PC-9 (cell line): ENCODE results near the gene DMWD.

Experiments
- EZH2 ChIP-seq: fragments of 200-600 bp; sonication (generic); IDR thresholded peaks from 2 replicates; pipeline ENCODE4 v1.8.0; 2017; ENCODE audit warnings: antibody characterized with exemption, low read depth
- TF ChIP-seq, protein P1 (sequence below): fragments of 200-600 bp; sonication (generic); conservative IDR thresholded peaks from 2 replicates; pipeline ENCODE4 v1.6.1; 2017; ENCODE audit warnings: mixed run types, antibody characterized with exemption, mild to moderate bottlenecking, moderate library complexity

DNA sequence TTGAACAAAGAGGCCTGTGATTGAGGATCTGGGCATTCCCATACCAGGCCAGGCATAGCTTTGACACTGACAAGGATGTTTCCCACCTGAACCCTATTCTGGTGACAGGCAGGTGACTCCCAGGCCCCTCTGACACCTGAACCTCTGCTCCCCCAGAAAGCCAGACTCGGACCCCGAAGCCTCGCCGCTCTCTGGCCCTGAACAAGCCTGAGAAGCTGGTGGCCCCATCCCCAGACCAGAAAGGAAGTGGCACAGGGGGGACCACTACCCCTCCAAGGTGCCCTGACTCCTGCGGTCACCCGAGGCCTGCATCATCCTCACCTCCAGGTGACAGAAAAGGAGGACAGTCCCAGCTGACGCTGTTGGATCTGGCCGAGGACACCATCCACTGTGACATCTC is 38.3 kb downstream of the DMWD start:
- TF ChIP-seq, protein P1, sequence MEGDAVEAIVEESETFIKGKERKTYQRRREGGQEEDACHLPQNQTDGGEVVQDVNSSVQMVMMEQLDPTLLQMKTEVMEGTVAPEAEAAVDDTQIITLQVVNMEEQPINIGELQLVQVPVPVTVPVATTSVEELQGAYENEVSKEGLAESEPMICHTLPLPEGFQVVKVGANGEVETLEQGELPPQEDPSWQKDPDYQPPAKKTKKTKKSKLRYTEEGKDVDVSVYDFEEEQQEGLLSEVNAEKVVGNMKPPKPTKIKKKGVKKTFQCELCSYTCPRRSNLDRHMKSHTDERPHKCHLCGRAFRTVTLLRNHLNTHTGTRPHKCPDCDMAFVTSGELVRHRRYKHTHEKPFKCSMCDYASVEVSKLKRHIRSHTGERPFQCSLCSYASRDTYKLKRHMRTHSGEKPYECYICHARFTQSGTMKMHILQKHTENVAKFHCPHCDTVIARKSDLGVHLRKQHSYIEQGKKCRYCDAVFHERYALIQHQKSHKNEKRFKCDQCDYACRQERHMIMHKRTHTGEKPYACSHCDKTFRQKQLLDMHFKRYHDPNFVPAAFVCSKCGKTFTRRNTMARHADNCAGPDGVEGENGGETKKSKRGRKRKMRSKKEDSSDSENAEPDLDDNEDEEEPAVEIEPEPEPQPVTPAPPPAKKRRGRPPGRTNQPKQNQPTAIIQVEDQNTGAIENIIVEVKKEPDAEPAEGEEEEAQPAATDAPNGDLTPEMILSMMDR, result no peak
- no peak for TF ChIP-seq EZH2
